Measurements from ENCODE around the gene LSM4. TPM values are rescaled to one million over a fixed set of nuclear protein-coding genes. Genes with fewer than 3 reads are reported as not detected.

Gene LSM4
- total and polyA plus RNA-seq, 2 of the 13 experiments (the other 11 are each of a cell fraction or from before 2014, with no cell fraction given) = 65.8 to 166 TPM

- TF ChIP-seq ATF2 (CRISPR knock-in tag; IDR thresholded peaks at IDR 0.05) = peak; percentile 88; the same call in 1 of the 2 replicates
- peak; percentile 65 for TF ChIP-seq ZNF335 (CRISPR knock-in tag; IDR thresholded peaks at IDR 0.05)
- no peak for TF ChIP-seq NCOA1 (CRISPR knock-in tag; IDR thresholded peaks at IDR 0.05)
- no peak for TF ChIP-seq U2AF2 (IDR thresholded peaks at IDR 0.05; ENCODE audit: low read depth, low read length)
- TF ChIP-seq ZNF263 (CRISPR knock-in tag; IDR thresholded peaks at IDR 0.05) = no peak
- peak; percentile 52; the same call in 1 of the 2 replicates for TF ChIP-seq HHEX (CRISPR knock-in tag; IDR thresholded peaks at IDR 0.05)
- no peak for TF ChIP-seq KDM5A (IDR thresholded peaks at IDR 0.05; ENCODE audit: borderline replicate concordance, low read length)
- no peak for TF ChIP-seq NR0B2 (CRISPR knock-in tag; IDR thresholded peaks at IDR 0.05)
- no peak for TF ChIP-seq E2F1 (CRISPR knock-in tag; IDR thresholded peaks at IDR 0.05)
- TF ChIP-seq ZBTB40 (IDR thresholded peaks at IDR 0.05) = no peak
- TF ChIP-seq ZBTB40 (CRISPR knock-in tag; IDR thresholded peaks at IDR 0.05) = peak; percentile 49; the same call in 1 of the 2 replicates
- TF ChIP-seq PLRG1 (conservative IDR thresholded peaks at IDR 0.05) = no peak
- no peak for TF ChIP-seq MLXIP (CRISPR knock-in tag; IDR thresholded peaks at IDR 0.05; ENCODE audit: borderline replicate concordance)
- peak; percentile 96 for TF ChIP-seq TBX2 (CRISPR knock-in tag; IDR thresholded peaks at IDR 0.05; ENCODE audit: borderline replicate concordance)
Measured at GRCh38 chr19:18319591-18320135, 3.2 kb downstream of the LSM4 start (continued).
